GM08714 (cell line): ENCODE results near the gene SNPH.

Experiments
- H3K4me3 ChIP-seq: fragments of 200-500 bp; sonication (Bioruptor generic); 2 replicates; pipeline ENCODE4 v1.5.1; 2014; ENCODE audit warnings: mild to moderate bottlenecking, low read length, inconsistent platforms
- ZNF274 ChIP-seq: IDR thresholded peaks from 2 replicates; pipeline ENCODE4 v1.6.1; 2012; ENCODE audit warnings: mild to moderate bottlenecking, low read depth, low read length

The SNPH gene

DNA sequence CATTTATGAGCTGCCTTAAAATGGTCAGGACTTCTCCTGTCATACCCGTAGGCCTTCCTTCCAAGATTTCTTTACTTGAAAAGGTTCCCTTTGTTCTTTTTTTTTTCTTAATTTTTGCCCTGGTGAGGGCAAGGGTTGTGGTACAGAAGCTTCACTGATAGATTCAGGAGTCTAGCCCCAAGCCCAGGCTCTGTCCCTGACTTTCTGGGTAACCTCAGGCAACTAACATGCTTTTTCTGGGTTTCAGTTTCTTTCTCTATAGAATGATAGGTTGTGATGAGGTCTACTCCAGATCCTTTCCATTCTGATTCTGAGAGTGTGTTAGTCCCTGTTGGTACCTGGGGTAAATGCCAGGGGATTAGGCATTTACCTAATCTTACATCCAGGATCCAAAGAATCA, 21.2 kb downstream of the SNPH start:
- H3K4me3 ChIP-seq, result no peak overlapping the region
- TF ChIP-seq ZNF274, result no peak

DNA sequence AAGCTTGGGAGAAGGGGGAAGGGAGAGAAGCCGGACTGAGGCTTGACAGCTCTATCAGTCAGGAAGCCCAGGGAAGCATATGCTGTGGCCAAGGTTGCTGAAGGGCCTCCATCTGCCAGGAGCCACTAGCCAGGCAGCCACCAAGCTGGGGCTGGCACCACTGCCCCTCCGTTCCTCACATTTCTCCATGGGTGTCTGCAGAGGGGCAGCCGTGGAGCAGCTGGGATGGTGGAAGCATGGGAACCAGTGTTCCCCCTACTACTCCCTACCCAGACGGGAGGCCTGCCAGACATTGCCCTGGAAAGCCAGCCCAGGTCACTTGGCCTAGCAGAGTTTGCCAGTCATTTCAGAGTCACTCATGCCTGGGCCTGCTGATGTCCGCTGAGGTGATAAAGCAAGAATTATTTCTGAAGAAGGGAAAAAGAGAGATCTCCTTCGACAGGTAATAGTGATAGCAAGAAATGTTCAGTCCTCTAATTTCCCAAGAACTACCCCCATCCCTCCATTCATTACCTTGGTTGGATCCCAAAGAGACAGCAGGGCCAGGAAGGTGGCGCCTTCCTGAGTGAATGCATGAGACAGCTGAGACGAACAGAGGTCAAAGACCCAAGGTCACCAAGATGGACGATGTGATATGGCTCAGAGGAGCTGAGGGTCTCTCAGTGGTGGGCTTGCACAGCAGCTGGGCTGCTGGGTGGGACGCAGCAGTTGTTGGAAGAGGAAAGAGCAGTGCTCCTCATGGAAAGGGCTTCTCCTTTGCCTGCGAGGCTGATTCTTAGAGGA, 21.9 kb downstream of the SNPH start:
- TF ChIP-seq ZNF274, result no peak
- H3K4me3 ChIP-seq, result no peak overlapping the region

DNA sequence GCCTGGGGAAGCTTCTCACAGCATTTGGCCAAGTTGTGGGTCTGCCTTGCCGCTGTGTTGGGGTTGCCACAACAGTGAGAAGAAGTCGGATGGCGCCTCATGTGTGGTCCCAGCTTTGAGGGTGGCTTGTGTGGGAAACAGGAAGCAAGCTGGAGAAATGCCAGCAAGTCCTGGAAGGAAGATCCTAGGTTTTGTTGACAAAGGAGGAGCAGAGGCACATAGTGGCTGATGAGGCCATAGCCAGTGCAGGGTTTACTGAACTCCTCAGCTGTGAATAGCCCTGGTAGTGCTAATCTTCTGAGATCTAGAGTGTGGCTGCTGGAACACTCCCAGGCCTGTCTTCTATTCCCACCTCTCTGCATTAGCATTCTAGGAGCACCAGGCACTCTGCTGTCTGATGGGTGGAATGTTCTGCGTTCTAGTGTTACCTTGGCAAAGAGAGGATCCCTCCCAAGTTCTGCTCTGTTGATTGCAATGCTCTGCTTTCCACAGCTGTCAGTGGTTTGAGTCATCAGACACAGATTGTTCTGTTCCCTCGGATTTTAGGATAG, 25.2 kb downstream of the SNPH start:
- no peak overlapping the region for H3K4me3 ChIP-seq
- TF ChIP-seq ZNF274, result no peak

DNA sequence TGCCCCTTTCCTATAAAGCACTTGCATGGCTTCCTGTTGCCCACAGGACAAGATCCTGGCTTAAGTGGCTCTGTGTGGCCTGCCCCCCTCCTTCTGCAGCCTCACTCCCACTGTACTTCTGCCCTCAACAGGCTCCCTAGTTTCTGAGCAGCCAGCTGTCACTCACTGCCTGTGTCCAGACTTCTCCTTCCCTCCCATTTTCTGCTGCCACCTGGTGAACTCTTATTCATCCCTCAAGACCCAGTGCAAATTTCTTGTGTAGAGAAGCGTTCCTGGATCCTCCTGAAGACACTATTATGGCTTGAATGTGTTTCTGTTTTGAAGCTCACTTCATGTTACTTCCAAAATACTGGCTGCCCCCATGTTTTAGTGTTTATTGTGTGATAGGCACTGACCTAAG, 26.5 kb downstream of the SNPH start:
- no peak overlapping the region for H3K4me3 ChIP-seq
- TF ChIP-seq ZNF274, result no peak

DNA sequence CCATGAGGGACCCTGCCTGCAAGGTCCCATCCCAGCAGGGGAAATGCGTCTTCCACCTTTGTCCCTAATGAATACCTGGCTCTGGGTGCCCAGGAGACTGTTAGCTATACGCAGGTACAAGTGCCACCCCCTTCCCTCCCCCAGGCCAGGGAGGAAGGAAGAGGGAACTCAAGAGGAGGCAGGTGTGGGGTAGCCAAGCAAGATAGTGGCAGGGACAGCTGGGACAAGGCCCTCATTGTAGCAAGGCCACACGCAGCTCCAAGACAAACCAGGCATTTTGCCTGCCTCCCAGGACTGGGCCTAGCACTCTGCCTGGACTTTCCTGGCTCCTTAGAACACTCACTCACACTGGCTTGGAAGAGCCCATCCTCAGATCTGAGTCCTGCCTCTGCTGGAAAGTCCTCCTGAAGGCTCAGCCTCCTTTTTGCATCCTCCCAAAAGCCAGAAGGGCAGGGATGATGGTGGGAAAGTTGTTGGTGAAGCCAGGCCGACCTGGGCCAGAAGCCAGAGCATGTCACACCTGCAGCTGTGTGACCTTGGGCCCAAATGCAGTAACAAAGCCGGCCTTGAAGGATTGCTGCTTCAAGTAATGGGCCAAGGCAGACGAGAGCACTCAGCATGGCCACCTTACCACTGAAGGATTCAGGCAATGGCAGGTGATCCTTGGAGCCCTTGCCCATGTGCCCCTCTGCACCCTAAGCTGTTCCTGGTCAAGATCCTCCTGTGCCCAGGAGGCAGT, 27.7 kb downstream of the SNPH start:
- H3K4me3 ChIP-seq, result no peak overlapping the region
- TF ChIP-seq ZNF274, result no peak

DNA sequence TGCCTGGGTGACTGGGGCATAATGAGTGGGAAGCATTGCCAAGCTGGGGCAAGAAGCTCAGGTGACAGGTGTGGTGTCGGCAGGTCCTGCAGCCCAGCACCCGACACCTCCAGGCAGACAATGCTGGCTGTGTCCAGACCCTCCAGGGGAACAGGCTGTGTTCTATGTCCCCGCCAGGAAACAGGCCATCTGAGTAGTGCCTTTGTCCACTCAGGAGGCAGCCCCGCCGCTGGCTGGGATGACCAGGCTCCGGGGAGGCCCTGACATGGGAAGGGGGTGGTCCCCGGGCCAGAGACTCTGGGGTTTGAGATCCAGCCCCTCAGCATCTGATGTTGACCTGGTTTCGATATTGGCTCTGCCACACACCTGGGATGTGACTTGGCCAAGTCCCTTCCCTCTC, 28.4 kb downstream of the SNPH start:
- no peak for TF ChIP-seq ZNF274
- H3K4me3 ChIP-seq, result no peak overlapping the region

DNA sequence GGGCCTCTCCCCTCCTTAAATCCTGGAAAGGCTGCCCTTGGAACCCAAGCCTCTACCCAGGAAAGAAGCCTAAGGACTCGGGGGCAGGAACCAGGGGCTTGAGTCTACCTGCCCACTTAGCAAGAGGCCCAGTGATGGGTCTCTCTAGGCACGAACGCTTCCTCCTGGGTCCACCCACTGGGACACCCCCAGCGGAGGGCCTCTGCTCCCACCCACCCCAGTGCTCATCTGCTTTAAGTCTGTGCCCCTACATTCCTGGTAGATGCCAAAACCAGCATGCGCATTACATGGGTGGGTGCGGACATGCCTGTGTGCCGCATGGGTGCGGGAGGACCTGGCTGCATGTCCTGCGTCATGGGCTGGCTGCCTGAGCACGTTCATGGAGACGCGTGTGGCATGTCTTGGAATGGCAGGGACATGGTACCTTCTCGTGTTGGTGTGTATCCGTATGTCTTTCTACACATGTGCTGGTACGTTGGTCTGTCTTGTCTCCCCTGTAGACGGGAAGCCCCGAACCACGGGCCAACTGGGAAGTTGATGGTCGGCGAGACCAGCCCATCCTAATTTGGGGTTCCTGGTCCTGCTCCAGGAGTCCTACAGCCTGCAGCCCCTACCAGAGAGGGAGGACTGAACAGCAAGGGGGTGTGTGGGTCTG, 29.3 kb downstream of the SNPH start:
- TF ChIP-seq ZNF274, result no peak

DNA sequence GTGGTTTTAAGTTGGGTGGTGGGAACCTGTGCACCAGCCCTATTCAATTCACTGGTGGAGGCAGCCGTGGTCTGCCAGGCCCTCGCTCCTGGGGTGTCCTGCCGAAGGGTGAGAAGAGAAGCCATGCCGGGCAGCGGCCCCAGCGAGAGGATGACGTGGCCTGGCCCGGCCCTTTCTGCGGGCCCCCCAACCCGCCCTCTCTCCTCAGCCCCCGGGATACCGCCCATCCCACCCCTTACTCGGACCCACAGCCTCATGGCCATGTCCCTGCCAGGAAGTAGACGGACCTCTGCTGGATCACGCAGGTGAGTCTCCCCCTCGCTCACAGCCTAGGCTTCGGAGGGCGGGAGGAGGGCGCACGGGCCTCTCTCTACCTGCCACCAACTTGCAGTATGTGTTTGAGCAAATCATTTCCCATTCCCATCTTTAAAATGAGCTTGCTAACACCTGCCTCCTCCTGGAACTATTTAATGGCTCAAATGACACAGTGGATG, 30.1 kb downstream of the SNPH start:
- no peak for TF ChIP-seq ZNF274
- no peak overlapping the region for H3K4me3 ChIP-seq

More for the DNA sequence above, 29.3 kb downstream of the SNPH start:
- no peak overlapping the region for H3K4me3 ChIP-seq

DNA sequence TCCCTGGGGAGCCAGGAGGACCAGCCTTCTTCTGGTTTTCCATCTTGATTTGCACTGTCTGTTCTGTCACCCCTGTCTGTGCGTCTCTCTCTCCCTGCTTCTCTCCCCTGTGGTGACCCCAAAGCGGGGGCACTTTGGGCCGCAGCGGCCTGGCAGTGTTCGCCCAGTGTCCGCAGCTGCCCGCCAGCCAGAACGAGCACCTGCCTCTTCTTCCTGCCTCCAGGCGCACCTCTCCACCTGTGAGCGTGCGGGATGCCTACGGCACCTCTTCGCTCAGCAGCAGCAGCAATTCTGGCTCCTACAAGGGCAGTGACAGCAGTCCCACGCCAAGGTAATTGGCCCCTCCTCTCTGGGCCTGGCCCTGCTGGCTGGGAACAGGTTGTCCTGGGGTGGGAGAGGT, 30.8 kb downstream of the SNPH start:
- TF ChIP-seq ZNF274, result no peak
- H3K4me3 ChIP-seq, result no peak overlapping the region

DNA sequence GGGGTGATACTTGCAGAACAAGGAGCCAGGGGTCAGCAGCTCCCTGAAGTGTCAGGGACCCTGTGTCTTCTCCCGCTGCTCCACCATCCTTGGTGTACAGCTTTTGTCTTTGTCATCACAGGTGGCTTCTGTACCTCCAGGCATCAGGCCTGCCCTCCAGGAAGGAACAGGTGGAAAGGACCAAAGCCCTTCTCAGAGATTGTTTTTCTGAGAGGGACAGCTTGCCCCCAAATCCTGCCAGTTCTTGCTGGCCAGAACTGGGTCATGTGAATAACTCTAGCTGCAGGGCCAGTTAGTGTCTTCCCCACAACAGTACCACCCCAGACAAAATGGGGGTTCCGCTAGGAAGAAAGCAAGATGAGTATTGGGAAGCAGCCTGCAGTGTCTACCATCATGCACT, 31.4 kb downstream of the SNPH start:
- no peak overlapping the region for H3K4me3 ChIP-seq
- no peak for TF ChIP-seq ZNF274

DNA sequence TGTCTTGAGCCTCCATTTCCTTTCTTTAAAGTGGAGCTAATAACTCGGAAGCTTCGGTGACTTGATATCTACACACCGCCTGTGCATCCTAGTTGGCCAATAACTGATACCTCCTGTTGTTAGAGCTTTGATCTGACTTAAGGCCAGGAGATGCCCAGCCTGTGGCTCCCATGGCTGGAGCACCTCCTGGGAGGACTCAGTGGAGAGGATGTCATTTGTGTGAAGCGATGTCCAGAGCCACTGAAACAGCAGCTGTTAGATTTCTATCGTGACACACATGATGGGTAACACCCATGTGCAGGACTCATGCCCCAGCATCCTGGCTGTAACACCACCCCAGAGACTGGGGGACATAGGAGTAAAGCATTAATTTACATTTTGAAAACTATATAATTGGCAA, 32.1 kb downstream of the SNPH start:
- no peak overlapping the region for H3K4me3 ChIP-seq
- no peak for TF ChIP-seq ZNF274

DNA sequence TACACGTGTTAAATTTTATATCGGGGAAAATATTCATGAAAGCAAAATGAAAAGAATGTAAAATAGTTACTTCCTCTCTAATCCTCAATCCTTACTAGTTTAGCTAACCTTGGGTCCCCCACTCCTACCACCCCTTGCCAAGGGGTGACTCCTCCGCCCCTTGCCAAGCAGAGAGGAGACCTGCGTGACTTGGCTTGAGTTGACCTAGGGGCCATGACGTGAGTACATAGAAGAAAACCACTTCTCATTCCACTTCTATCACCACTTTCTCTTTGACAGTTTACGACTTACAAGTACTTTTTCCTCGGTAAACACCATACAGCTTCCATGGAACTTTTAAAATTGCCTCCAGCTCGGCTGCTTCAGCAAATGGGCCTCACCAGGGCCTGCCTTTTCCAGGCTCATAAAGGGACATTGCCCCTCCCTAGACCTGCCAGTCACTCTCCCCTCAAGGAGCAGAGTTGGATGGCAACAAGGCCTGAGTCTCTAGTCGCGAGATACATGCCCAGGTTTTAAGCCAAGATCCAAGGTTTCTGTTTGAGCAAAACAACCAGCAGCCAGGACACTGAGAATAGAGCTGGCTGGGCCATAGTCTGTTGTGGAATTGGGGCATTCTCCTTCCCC, 32.9 kb downstream of the SNPH start:
- H3K4me3 ChIP-seq, result no peak overlapping the region
- no peak for TF ChIP-seq ZNF274

DNA sequence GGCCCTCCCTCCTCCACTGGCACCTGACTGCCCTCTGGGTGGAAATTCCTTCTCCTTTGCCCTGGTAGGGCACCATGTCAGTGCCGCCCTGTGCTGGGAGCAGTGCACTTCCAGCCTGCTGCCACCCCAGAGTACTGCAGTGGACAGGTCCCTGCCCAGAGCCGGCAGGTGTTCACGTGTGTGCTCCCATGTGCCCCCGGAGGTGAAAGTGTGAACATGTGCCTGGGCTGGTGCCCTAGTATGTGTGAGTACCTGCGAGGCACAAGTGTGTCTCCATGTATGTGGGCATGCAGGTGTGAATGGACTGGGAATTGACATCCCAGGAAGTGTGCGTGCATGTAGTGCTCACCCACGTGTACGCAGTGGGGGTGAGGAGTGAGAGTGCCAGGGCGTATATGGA, 33.4 kb downstream of the SNPH start:
- no peak for TF ChIP-seq ZNF274
- H3K4me3 ChIP-seq, result no peak overlapping the region
